ENCODE measurements around the gene PSMB7.

Gene PSMB7

GRCh38 chr9:124355039-124355940 lies 60.0 kb downstream of the PSMB7 start:
- DNase-seq: no peak

DNA sequence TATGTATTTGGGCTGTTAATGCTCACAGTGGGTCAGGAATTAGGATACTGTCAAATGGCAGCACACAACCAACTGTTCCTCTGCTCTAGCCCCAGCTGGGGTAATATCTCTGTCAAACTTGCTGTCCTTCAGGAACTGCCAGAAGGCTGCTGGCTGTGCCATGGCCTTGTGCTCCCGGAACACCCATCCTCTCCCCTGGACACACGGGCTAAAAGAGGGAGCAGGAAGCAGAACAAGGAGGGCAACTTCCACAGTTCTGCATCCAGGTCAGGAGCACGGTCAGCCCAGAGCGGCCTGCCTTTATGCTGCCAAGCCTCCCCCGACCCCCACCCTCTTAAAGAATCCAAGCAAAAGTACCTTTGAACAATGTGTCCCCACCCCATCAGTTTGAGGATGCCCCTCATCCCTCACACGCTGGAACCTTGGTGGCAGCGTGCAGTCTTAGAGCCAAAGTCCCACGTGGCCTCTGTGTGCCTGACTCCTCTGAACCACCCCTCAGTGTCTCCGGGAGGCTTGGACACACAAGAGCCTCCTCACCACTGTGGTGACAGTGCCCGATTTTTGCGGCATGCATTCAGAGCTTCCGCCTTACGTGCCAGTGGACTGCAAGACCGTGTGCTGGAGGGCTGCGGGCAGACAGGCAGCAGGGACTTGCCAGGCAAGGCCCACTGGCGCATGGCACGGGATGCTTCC lies 60.8 kb downstream of the PSMB7 start:
- no peak for DNase-seq

DNA sequence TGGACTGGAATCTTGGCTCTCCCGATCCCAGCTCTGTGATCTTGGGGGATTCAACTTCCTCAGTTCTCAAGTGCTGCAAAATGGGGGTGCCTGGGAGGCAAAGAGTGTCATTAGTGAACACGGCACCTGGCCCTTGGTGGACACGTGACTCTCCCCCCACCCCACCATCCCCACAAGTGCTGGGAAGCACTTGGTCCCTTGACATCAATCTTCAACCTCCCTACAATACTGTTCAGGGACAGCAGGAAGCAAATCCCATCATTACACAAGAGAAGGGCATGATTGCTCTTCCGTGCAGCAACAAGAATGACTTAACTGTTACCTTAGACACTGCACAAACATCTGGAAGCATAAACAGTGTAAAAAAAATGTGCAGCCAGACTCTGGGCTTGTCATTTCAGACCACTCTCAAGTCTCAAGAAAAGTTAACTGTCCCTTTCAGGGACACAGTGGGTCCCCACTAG lies 61.4 kb downstream of the PSMB7 start:
- DNase-seq: no peak

DNA sequence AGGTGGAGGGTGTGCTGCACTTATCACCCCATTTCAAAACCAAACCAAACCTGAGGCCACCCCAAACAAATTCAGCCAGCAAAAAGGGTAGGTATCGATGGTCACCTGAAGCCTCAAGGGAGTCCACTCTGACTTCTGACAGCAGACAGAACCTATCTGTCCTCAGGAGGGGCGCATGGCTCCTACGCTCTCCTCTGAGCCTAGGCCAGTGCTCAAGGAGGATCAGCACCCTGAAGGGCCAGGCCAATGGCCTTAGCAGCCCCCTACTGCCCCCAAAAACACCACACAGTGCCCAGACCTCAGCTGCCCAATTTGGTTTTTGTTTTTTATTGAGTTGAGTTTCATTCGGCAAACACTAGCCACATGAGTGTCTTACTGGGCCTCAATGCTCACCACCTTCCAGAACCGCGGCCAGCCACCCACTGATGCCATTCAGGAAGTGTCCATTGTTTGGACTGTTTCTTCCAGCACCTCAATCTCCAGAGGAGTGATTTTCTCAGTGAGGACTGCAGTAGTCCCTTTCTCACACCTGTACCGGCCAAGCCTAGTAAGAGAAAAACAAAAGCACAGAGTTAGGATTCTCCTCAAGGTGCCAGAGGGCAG lies 62.0 kb downstream of the PSMB7 start:
- DNase-seq: no peak

DNA sequence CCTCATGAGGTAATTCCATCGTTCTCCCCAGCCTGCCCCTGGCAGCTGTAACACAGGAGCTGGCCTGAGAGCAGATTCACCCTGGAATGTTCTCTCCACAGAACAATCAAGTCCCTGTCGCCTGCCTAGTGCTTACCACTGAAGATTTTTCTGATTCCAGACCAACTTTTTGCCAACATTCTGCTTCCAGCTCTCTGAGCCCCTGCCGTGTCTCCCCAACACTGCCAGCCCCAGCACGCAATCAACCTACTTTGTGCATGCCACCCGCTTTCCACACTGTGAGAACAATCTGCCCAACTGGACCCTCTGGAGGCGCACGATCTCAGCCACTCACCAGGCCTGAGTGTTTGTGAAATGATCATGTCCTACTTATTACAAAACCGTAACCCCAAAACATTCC lies 62.6 kb downstream of the PSMB7 start:
- no peak for DNase-seq

DNA sequence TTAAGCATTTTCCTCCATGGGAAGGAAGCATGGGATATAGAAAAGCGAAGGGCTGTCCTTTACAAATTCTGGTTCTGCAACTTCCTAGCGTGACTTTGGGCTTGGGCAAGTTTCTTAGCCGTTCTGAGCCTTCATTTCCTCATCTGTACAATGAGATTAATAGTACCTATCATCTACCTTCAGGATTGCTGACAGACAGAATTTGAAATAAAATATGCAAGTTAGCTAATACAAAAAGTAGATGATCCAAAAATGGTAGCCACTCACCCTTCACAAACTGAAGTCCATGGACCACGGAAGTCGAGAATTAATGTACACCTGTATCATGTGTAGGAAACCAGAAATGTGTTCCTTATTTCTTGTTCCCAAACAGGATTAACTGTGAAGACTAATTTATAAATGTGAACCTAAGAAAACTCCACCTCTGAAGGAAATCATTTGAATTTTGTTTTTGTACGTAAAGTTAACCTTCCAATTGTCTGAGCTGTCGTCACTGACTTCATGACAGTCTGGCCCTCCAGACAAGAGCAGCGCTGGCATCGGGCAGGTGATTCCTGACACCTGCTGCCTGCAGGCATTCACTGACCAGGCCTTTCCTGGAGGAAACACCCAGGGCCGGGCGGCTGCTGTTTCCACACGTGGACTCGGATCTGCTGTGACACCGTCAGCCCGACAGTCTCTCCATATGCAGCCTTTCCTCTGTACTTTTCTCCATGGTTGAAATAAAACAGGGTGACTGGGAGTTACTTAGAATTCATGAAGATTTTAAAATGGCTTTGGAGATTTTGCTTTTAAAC lies 63.4 kb downstream of the PSMB7 start:
- DNase-seq: no peak

DNA sequence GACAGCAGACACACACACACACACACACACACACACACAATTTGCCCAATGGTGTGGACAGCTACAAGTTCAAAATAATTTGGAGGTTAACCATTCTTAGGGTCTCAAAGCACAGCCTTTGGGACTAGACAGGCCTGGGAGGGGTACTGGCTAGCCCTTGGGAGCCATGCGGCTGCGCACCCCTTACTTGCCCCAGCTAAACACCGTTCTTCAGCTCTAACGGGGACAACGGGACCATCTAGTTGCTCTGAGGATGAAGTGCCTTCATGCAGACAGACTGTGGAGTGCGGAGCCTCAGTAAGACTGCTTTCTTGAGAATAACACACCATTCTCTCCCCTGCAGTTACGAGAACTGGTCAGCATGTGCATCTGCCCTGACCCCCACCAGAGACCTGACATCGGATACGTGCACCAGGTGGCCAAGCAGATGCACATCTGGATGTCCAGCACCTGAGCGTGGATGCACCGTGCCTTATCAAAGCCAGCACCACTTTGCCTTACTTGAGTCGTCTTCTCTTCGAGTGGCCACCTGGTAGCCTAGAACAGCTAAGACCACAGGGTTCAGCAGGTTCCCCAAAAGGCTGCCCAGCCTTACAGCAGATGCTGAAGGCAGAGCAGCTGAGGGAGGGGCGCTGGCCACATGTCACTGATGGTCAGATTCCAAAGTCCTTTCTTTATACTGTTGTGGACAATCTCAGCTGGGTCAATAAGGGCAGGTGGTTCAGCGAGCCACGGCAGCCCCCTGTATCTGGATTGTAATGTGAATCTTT lies 64.6 kb downstream of the PSMB7 start:
- DNase-seq: no peak

DNA sequence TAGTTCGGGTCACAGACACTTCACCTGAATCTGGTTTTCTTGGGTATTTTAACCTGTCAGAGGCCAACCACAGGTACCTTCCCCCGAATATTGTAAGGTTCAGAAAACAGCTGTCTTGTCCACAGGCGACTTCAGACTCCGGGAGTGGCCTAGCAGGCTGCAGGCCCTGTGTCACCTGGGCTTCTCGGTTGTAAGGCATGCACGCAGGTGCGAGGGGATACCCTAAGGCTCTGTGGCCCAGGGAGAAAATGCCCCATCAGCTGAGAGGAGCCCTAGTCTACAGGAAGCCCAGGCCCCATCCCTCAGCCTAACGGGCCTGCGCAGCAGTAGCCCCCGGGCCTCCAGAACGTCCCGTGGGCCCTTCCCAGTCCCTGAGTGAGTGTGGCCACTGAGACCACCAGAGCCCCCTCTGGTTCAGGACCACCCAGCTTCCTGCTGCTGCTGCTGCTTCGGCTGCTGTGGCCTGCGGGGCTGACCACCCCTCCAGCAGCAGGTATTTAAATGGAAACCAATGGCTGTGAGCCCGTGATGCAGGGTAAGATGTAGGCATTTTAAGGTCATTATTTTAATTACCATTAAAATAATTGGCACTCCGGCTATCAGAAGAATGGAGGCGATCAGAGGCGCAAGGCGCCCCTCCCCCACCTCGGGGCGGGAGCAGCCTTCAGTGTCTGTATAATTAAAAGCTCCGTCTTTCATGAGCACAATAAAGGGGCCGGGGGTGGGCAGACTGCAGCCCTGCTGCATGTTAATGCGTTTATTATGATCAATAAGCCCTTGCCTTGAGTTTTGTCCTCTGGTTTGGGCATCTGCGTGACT lies 65.4 kb downstream of the PSMB7 start:
- DNase-seq: no peak

- no peak for DNase-seq
Measured at GRCh38 chr9:124349267-124349666, 66.0 kb downstream of the PSMB7 start.

- DNase-seq: no peak
Measured at GRCh38 chr9:124348831-124349230, 66.4 kb downstream of the PSMB7 start.

DNA sequence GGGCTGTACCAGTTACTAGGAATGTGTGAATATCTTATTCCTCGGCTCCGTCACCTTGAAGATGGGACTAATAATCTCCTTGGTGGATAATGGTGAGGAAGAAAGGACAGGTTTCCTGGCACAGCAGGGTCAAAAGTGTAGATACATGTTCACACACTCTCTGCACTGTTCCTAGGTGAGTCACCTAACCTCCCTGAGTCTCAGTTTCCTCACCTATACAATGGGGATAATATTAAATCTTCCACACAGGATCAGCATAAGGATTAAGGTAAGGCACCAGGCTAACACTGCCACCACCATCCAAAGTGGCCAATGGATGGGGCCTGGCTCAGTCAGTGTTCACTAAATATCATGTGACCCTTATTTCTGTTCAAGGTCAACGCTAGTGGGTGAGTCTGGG lies 66.9 kb downstream of the PSMB7 start:
- DNase-seq: no peak

DNA sequence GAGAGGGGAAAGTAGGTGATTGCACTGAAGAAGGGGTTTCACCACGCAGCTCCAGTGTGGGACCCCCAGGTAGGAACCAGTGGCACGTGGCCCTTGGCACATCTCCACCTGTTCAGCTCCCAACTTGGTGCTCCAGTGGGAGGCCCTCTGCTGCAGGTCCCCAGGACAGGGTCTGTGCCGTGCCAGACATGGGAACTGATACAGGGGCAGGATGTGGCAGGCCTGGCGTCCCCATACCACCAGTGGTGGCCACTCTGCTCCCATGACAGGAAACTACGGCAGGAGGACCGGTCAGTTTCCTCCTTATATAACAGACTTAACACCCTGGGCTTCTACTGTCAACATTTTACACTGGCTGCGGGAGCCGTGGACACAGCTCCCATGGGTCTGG lies 67.3 kb downstream of the PSMB7 start:
- no peak for DNase-seq

- no peak for DNase-seq
Measured at GRCh38 chr9:124347206-124347967, 67.9 kb downstream of the PSMB7 start.

DNA sequence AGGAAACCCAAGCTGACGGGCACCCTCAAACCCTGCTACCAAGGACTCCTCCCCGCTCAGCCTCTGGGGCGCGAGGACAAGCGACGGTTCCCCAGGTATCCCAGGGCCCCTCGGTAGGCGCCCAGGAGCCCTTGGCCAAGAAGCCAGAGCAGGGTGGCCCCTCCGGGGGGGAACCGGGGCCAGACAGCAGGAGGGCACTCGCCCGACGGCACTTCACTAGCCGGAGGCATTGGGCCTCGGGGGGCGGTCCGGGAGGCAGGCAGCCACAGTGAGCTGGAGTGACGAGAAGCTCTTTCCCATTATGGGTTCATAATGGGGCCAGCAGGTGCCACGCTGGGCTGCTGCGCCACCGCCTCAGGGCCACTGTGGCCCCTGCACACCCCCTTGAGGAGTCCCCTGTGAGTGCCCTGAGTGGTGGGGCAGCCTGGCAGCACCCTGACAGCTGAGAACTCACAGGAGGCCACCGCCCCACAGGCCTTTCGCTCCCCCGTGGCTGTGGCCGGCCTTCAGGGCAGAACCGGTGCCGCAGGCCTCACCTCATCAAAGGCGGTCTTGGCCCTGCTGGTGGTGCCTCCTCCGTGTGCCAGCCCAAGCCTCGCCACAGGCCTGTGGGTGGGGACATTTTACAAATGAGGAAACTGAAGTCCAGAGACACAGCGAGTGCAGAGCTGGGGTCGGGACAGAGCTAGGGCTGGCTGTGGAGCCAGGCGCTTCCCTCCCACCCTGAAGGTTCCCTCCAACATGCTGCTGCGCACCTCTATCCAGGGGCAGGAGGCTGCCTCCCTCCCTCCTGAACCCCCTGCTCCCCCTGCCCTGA lies 68.7 kb downstream of the PSMB7 start:
- DNase-seq: no peak

- no peak for DNase-seq
Measured at GRCh38 chr9:124345751-124346281, 69.4 kb downstream of the PSMB7 start.

GRCh38 chr9:124345063-124345462 lies 70.2 kb downstream of the PSMB7 start:
- DNase-seq: no peak

GRCh38 chr9:124344291-124345050 lies 70.8 kb downstream of the PSMB7 start:
- DNase-seq: no peak

DNA sequence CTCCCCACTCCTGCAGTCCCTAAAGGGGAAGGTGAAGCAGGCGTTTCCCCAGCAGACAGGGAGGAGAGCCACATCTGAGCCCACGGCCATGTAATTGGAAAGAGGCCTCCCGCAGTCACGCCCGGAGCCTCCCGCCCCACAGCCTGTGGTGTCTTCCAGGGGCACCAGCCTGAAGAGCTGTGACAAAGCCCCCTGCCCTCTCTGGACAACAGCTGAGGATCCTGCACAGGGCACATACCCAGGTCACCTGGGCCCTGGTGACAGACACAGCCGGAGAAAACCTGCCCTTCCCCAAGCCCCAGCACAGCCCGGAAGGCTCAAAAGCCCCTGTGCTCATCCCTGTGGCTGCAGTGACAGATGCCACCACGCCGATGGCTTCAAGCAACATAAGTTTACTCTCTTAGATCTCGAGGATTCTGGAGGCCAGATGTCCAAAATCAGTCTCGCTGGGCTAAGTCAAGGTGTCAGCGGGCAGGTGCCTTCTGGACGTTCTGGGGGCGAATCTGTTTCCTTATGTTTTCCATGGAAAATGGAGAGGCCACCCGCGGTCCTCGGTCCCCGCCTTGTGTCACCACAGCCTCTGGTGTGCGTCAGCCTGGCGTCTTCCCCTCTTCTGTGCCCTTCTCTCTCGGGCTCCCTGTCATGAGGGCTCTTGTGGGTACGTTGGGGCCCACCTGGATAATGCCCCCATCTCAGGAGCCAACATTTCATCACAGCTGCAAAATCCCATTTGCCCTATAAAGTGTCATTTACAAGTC lies 71.5 kb downstream of the PSMB7 start:
- no peak for DNase-seq
